Smooth muscle cell of trachea (primary cell): ENCODE measurements around the gene DLG1. TPM values are rescaled to one million over a fixed set of nuclear protein-coding genes. Genes with fewer than 3 reads are reported as not detected.

Source experiments
- total RNA-seq: library from RNA; depleted of rRNA; stranded (reverse); fragments of >200 nt; gene quantifications from 2 replicates; pipeline ENCODE4 v1.2.1, GENCODE V29; 2014

DLG1 gene
- 51.8 and 52.1 TPM in 2 replicates for total RNA-seq

DNA sequence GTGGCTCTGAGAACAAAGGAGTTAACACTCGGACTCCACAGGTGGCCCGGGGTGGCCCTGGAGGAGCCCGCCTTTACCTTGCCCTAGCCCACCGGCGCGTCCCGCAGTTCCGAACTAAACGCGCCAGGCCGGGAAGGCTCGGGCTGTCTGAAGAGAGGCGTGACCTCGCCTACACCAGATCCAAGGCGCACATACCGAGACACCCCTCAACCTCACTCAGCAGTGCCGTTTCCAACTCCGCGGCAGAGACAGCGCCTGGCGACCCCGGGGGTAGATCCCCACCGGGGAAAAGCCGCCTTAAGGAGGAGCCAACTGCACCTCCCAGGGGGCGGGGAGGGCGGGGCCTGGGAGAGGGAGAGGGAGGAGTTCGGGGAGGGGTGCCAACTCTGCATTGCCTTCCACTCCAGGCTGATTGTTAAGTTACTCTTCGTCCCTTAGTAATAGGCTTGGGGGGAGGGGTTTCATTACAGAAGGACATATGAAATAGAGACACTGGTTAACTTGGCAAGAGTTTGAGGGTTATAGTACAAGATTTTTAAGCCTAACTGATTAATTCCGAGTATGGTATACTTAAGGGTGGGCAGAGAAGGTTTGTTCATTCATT, at the start of gene DLG1:
Gene DLG1 (minus strand): TSS at position 272 of the 604 bp plus-strand sequence. CDS start 1,408 bp downstream, outside the sequence.

DNA sequence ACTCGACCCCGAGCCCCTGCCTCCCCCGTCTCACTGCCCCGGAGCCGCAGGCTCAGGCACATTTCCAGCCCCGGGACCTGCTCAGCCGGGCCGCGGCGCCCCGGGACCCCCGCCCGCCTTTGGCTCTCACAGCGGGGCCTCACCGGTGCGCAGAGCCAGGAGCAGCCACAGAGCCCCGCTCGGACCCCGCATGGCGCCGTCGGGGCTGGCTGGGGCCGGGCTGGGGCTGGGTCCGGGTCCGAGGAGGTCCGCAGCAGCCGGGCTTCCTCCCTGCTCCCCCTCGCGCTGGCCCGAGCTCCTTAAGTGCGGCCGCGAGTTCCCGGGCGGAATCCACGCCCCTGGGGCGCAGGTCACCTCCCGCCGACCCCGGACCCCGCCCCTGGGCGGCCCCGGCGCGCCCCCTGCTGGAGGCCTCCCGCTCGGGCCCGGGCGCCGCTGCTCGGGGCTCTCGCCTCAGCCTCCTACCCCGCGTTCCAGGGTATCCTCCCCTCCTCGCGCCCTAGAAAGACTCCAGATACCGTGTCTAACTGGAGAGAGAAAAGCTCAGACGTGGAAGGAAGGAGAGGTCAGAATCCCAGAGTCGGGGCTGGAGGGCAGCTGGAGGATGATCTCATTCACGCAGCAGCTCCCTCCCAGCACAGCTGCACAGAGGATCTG, 268.8 kb downstream of the DLG1 start, which contains the start of gene MELTF:
Gene MELTF (minus strand): TSS at position 307 of the 657 bp plus-strand sequence. CDS start 115 bp downstream, at position 192.

